GM19468 (cell line): ENCODE measurements around the gene TMEM238.
"Not testable (repeated sequence)": the region's sequence is repeated elsewhere in the genome, so short reads cannot be mapped to it uniquely, and the experiment has no call there.

Source experiments
- ATAC-seq: cut with Tn5 transposase; IDR thresholded peaks from one replicate; pipeline ENCODE4 v1.9.1; 2021; ENCODE audit warnings: mild to moderate bottlenecking, moderate library complexity, moderate number of reproducible peaks; ENCODE audit not compliant: unreplicated experiment; ENCODE audit errors: extremely low read depth

TMEM238 gene

DNA sequence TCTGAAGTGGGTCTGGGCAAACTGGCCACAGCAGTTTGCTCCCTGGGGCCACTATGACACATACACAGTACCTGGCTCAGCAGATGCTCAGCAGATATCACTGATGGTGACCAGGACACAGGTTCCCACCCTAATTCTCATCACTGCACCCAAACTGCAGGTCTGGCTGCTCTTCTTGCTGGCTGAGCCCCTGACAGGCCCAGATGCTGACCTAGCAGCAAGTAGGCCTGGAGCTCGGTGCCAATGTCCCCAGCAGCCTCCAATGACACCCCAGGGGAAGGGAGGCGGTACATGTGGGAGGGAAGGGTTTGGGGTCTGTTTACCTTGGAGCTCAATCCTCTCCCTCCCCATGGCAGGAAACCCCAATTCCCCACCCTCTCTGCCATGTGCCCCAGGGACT lies 18.4 kb upstream of the TMEM238 start:
- ATAC-seq: no peak

DNA sequence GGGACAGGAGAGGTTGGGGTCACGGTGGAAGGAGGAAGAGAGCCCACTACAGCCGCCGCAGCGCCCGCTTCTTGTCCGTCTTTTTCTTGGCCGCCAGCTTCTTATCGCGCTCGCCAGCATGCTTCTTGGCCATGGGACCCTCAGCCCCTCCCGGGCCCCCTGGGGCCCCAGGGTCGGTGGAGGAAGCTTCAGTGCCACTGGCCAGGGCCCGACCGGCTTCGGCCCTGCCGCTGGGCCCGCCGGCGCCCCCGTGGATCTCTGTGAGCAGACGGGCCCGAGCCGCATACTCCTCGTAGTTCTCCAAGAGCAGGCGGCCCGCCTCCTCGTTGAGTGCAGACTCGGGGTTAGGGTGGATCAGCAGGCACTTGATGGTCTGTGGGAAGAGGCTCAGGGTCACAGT lies 17.3 kb upstream of the TMEM238 start:
- ATAC-seq: not testable (repeated sequence)

DNA sequence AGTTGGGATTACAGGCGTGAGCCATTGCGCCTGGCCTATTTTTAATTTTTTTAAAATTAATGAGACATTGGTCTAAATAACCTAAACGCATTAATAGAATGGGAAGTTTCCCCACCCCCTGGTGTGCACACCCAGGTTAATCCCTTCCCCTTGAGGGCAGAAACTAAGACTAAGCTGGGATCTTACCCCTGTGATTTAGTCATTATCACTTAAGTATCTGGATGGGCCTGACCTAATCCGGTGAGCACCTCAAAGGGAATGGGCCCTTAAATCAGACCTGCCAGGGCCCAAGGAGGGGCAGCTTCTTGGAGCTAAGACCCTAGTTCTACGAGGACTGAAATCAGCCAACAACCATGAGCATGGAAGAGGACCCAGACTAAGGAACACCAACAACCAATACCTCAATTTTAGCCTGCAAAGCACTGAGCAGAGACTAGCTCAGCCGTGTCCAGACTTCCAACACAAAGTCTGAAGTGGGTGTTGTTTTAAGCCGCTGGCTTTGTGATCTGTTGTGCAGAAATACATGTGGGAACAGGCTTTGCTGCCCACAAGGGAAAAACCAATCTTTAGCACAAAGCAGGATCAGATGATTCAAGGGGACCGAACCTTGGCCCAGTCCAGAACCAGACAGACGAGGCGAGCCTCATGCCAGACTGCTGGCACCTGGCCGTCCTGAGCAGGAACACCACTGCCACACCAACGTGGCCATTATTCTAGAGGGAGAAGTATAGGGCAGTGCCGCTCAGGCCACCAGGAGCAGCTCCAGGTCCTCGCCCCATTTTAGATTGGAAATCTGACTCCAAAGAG lies 16.4 kb upstream of the TMEM238 start:
- no peak for ATAC-seq

DNA sequence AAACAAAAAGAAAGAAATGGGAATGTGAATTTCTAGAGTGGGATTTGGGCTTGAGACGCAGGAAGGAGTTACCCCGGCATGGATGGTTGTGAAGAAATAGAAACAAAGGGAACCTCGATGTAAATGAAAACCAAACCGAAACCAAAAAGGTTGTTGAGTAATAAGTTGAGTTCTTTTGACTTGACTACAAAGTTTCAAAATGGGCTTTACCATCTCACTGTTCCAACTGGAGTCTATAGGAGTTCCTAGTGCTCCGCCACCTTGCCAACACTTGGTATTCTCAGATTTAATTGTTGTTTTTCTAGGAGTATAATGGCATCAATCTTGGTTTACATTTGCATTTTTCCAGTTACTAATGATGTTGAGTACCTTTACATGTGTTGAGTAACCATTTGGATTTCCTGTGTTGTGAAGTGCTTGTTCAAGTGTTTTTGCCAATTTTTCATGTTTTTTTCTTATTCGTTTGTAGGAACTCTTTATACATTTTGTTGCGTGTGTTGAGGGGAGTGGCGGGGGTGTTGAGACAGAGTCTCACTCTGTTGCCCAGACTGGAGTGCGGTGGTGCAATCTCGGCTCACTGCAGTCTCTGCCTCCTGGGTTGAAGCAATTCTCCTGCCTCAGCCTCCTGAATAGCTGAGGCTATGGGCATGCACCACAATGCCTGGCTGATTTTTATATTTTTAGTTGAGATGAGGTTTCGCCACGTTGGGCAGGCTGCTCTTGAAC lies 14.3 kb upstream of the TMEM238 start:
- no peak for ATAC-seq

DNA sequence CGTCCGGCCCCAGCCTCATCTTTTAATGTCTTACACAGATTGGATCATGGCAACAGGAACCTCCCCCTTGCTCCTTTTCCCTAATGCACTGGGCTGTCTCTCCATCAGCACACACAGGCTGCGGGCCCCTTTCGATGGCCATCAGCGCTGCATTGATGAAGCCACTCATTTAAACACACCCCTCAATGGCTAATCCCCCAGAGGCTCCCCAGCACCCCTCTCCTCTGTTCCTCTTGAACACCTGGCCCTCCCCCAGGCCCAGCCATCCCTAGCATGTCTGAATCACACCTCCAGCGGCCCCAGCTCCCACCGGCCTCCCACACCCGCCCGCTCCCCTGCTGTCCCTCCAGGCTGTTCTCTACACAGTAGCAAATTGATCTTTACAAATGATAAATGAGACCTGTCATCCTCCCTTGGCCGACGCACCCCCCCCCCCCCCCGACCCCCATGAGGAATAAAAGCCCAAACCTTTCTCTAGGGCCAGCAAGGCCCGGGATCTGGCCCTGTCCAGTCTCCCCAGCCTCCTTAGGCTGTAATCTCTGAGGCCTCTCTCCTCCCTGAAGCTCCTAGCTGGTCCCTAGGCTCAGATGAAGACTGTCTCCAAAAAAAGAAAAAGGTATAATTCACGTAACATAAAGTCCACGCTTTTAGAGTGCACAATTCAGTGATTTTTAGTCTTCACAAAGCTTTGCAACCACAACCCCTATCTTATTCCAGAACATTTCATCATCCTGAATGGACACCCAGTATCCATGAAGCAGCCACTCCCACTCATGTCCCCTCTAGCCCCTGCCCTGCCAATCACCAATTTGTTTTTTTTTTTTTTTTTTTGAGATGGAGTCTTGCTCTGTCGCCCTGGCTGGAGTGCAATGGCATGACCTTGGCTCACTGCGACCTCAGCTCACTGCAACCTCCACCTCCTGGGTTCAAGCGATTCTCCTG lies 9.0 kb upstream of the TMEM238 start:
- ATAC-seq: no peak

DNA sequence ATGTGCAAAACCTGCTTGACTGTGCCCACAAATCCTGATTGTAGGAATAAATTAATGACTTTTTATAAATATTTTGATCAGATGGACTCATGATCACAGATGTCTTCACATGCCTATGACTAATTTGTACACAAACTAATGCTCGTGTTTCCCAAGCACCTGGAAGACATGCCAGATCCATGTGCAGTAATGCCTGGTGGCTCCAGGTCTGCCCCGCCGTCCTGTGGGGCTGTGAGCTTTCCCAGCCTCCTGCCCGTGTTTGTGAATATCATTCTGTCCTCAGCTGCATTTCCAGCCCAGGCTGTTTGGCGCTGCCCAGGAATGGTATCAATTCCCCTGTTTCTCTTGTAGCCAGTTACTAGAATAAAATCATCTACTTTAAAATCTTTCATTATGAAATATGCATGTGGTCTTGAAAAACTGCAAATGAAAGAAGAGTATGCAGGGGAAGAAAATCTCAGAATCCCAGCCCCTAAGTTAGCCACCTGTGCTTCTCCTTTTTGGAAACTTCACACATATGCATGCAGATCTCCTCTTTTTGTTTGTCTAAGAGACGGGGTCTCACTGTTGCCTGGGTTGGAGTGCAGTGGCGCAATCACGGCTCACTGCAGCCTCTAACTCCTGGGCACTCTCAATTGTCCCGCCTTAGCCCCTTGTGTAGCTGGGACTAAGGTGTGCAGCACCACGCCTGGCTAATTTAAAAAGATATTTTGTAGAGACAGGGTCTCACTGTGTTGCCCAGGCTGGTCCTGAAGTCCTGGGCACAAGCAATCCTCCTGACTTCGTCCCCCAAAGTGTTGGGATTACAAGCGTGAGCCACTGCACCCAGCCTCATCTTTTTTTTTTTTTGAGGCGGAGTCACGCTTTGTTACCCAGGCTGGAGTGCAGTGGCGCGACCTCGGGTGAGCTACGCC lies 7.9 kb upstream of the TMEM238 start:
- no peak for ATAC-seq

DNA sequence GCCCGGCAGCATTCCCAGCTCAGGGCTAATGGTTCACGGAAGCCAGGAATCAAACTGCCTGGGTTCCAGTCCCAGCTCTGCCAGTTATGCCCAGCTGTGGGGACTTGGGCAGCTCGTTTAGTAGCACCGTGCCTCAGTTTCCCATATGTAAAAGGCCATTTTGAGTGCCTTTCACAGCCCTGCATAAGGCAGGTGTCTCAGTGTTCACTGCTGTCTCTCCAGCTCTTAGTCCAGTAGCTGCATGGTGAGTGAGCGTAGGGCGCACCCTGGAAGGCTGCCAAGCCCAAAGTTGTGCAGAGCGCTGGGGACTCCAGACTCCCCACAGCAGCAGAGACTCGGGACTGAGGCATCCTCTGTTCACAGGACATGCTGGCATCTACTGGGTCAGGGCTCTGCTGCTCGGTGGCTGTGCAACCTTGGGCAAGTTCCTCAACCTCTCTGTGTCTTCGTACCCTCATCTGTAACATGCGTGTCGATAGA lies 7.1 kb upstream of the TMEM238 start:
- ATAC-seq: no peak

DNA sequence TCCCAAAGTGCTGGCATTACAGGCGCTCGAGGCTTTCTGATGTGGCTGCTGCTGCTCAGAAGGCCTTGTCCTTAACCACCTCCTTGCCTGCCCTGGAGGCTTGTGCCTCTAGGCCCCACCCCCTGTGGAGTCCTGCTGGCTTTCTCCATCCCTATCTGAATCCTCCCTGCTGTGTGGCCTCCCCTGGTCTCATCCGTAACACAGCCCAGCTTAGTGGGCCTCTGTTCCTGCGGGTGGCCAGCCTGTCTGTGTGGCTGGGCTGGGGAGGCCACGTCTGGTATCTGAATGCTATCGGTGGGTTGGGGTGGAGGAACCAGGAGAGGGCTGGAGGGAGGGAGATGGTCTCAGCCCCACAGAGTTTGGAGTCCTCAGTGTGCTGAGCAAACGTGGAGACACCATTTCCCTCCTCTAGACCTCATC lies 6.4 kb upstream of the TMEM238 start:
- no peak for ATAC-seq

DNA sequence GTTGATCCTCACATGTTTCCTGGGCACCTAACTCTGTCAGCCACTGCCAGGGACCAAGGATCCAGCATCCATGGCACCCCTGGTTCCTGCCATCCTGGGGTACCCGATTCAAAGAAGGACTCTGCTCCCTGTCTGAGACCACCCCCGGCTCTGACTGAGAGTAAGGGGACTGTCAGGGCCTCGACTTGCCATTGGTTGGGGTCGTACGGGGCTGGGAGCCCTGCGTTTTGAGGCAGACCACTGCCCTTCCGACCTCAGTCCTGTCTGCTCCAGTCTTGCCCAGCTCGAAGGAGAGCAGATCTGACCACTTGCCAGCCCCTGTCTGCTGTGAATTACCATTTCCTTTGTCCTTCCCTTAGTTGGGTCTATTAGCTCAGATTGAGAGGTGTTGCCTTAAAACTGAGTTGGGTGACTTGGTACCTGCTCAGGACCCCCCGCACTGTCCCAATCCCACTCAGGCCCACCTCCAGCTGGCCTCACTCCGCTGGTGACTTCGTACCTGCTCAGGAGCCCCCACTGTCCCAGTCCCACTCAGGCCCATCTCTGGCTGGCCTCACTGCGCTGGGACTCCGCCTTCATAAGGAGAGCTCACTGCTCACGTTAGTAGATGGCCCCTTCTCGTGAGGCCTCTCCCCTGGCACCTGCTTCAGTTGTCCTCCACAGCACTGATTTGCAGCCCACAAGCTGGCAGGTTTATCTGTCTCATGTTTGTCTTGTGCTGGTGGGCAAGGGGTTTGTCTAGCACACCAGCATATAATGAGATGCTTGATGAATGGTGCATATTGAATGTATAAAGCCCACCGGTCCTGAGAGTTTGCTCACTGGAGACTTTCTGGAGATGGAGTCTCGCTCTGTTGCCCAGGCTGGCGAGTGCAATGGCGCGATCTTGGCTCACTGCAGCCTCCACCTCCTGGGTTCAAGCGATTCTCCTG lies 5.6 kb upstream of the TMEM238 start:
- ATAC-seq: no peak

DNA sequence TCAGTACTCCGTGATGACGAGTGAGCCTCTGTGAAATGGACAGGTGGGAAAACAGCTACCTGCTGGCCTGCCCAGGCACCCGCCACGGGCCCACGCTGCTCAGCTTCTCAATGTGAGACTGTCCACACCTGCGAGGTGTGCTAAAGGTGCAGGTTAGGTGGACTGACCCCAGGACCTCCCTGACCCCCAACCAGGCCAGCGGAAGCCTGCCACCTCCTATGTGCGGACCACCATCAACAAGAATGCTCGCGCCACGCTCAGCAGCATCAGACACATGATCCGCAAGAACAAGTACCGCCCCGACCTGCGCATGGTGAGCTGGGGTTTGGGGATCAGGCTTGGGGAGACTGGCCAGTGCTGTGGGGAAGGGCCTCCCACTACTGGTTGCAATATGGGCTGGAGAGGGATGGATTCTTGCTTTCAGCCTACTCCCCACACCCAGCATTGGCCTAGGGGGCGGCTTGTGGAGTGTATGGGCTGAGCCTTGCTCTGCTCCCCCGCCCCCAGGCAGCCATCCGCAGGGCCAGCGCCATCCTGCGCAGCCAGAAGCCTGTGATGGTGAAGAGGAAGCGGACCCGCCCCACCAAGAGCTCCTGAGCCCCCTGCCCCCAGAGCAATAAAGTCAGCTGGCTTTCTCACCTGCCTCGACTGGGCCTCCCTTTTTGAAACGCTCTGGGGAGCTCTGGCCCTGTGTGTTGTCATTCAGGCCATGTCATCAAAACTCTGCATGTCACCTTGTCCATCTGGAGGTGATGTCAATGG lies 3.8 kb upstream of the TMEM238 start:
- no peak for ATAC-seq

DNA sequence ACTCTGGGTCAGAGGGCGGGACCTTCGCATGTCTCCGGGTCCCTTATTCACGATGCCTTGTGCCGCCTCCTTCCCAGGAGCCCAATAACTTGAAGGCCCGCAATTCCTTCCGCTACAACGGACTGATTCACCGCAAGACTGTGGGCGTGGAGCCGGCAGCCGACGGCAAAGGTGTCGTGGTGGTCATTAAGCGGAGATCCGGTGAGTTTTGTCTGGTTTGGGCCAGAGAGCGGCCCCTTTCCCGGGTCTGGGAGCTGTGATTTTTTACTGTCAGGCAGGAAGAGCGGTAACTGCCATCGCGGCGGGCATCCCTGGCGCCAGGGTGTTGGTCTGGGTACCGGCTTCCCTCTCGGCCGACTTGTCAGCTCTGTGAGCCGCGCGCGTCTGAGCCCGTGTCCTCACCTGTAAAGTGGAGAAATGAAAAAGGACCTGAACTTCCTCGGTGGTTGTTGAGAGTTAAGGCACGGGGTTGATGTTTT lies 2.4 kb upstream of the TMEM238 start:
- ATAC-seq: no peak

DNA sequence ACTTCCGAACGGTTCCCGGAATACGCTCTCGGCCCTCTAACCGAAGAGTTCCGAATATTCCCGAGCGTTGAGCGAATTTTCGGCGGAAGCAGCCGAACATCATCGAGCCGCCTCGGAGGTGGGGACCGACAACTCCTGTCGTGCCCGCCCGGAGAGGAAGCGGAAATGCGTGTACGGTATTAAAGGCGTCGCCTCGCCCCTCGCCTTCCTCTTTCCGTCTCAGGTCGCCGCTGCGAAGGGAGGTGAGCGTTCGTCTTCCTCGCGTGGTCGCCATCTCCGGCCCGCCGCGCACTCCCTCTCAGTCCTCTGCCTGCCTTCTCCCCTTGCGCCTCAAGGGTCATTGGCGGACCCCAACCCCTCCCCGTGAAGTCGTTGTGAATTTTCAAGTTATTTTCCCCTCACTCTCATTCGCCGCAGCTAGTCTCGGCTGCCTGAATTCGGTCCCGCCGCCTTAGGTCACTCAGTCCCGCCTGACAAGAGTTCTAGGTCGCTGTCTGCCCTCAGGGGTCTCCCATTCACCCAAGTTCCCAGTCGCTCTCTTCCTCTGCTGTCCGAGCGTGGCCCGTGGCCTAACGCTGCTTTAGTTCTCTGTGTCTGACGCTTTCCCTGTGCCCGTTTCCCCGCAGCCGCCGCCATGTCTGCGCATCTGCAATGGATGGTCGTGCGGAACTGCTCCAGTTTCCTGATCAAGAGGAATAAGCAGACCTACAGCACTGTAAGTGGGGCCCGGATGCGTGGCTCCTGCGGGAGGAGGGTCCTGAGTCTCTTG lies 1.8 kb upstream of the TMEM238 start, which contains the start of gene RPL28:
RPL28 (plus strand) TSS at position 209 of the 769 bp plus-strand sequence; CDS start at position 635, 426 bp downstream.
- peak; percentile 36 for ATAC-seq

DNA sequence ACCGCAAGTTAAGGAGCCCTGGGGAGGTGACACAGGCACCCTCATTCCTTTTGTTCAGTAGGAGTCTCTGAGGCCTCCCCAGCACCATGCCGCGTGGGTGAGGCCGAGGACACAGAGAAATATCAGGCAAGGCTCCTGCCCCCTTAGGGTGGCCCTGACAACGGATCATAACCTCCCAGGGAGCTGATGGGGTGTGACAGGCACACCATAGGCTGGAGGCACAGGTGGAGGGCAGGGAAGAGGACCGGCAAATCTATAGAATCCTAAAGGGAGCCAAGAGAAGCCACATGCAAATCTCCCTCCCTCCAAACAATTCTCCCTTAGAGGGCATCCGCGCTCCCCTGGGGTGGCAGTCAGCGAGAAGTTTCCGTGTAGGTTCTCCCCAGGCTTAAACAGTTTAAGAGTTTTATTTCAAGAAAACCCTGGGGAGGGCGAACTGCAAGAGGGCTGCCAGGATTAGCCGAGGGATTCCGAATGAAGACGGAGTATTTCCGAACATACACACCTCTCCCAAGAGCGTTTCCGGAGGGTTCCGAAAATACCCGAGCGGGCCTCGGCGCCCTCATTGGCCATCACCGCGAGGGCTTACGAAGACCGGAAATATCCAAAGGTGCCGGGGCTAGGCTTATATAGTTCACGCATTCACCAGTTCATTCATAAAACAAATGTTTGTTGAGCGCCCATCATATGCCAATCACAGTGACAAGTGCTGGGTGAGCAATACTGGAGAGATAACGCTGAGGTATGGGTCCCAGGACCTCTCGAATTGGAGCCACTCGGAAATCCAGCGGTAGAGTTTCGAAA lies 1.0 kb upstream of the TMEM238 start:
- peak; percentile 16 for ATAC-seq

DNA sequence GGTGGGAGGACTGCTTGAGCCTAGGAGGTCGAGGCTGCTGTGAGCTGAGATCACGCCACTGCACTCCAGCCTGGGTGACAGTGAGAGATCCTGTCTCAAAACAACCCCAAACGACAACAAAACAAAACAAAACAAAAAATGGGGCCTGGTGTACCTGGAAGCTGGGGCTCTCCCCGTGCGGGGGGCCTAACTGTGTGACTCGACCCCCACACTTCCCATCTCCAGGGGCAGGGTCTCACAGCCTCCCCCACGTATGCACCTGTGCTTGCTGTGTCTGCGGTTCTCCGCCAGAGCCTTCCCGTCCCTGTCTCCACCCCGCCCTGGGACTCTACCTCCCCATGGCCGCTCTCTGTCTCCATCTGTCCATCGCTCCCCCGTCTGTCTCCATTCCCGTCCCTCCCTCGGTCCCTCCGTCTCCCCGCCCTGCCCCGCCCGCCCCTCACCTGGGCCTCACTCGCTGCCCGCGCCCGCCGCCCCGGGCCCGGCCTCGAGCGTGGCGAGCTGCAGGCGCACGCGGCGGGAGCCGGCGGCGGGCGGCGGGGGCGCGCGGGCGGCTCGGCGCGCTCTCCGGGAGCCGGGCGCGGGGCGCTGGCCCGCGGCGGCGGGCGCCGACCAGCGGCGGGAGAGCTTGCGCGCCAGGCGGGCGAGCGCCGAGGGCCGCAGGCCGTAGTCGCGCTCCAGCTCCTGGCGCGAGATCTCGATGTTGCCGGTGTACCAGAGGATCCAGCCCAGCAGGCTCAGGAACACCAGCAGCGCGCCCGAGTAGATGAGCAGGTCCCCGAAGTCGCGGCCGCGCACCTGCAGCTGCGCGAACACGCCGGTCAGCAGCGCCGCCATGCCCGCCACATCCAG lies 587 bp downstream of the TMEM238 start:
- ATAC-seq: no peak

DNA sequence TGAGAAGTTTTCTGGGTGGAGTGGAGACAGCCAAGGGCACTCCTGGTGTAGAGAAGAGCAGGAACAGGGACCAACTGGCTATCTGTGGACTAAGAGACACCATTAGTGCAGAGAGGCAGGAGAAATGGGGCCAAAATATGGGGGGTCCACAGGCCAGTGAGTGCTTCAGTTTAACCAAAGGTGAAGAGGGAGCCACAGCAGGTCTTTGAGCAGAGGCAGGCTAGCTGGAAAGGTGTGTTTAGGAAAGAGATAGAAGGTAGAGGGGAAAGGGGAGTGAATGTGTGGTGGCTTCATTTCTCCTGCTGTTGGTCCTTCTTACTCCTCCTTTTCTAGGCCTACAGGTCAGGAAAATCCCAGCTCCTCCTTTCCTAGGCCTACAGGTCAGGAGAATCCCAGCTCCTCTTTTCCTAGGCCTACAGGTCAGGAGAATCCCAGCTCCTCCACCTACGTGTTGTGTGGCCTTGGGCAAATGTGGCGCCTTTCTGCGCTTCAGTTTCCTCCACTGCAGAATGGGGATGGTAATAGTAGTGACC lies 1.5 kb downstream of the TMEM238 start:
- ATAC-seq: no peak
